ENCODE measurements around the gene NISCH.

DNA sequence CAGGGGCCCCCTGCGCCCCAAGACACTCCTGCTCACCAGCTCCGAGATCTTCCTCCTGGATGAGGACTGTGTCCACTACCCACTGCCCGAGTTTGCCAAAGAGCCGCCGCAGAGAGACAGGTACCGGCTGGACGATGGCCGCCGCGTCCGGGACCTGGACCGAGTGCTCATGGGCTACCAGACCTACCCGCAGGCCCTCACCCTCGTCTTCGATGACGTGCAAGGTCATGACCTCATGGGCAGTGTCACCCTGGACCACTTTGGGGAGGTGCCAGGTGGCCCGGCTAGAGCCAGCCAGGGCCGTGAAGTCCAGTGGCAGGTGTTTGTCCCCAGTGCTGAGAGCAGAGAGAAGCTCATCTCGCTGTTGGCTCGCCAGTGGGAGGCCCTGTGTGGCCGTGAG is 36.7 kb downstream of the NISCH start:
- TF ChIP-seq, protein P1, sequence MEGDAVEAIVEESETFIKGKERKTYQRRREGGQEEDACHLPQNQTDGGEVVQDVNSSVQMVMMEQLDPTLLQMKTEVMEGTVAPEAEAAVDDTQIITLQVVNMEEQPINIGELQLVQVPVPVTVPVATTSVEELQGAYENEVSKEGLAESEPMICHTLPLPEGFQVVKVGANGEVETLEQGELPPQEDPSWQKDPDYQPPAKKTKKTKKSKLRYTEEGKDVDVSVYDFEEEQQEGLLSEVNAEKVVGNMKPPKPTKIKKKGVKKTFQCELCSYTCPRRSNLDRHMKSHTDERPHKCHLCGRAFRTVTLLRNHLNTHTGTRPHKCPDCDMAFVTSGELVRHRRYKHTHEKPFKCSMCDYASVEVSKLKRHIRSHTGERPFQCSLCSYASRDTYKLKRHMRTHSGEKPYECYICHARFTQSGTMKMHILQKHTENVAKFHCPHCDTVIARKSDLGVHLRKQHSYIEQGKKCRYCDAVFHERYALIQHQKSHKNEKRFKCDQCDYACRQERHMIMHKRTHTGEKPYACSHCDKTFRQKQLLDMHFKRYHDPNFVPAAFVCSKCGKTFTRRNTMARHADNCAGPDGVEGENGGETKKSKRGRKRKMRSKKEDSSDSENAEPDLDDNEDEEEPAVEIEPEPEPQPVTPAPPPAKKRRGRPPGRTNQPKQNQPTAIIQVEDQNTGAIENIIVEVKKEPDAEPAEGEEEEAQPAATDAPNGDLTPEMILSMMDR (IDR thresholded peaks at IDR 0.05) = no peak
- no peak for TF ChIP-seq POLR2A (IDR thresholded peaks at IDR 0.05)

All from testis (tissue), 2 donors.